Nephron (organoid): Measurements from ENCODE around the gene SMYD4.
A peak's percentile ranks its signal among the peaks of the same experiment; 100 is the strongest.

Source experiments
- H3K27ac Mint-ChIP-seq, 3 experiments: 2 replicates each; pipeline ENCODE4 v1.8.0; 2020; ENCODE audit warnings: mixed read lengths in 3 of 3, mild to moderate bottlenecking in 2 of 3, moderate library complexity in 1 of 3
- H3K27me3 Mint-ChIP-seq: 2 replicates; pipeline ENCODE4 v1.8.0; 2021; ENCODE audit warnings: low read depth, mild to moderate bottlenecking, moderate library complexity, mixed read lengths
- H3K36me3 Mint-ChIP-seq: 2 replicates; pipeline ENCODE4 v1.8.0; 2020; ENCODE audit warnings: low read depth, mixed read lengths
- H3K4me1 Mint-ChIP-seq: 2 replicates; pipeline ENCODE4 v1.8.0; 2020; ENCODE audit warnings: mixed read lengths
- H3K4me3 Mint-ChIP-seq, 3 experiments: 2 replicates each; pipeline ENCODE4 v1.8.0; 2020; ENCODE audit warnings: mild to moderate bottlenecking in 3 of 3, mixed read lengths in 3 of 3, moderate library complexity in 2 of 3
- H3K9me3 Mint-ChIP-seq: 2 replicates; pipeline ENCODE4 v1.8.0; 2020; ENCODE audit warnings: mixed read lengths
- TF ChIP-seq, protein P1 (sequence below), 3 experiments: fragments of 200-600 bp; sonication (generic); IDR thresholded peaks; one replicate each; pipeline ENCODE4 v1.5.0; 2021; ENCODE audit warnings: antibody characterized with exemption in 3 of 3; ENCODE audit not compliant: unreplicated experiment in 3 of 3

Gene SMYD4, protein sequence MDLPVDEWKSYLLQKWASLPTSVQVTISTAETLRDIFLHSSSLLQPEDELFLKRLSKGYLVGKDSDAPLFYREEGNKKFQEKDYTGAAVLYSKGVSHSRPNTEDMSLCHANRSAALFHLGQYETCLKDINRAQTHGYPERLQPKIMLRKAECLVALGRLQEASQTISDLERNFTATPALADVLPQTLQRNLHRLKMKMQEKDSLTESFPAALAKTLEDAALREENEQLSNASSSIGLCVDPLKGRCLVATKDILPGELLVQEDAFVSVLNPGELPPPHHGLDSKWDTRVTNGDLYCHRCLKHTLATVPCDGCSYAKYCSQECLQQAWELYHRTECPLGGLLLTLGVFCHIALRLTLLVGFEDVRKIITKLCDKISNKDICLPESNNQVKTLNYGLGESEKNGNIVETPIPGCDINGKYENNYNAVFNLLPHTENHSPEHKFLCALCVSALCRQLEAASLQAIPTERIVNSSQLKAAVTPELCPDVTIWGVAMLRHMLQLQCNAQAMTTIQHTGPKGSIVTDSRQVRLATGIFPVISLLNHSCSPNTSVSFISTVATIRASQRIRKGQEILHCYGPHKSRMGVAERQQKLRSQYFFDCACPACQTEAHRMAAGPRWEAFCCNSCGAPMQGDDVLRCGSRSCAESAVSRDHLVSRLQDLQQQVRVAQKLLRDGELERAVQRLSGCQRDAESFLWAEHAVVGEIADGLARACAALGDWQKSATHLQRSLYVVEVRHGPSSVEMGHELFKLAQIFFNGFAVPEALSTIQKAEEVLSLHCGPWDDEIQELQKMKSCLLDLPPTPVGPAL

DNA sequence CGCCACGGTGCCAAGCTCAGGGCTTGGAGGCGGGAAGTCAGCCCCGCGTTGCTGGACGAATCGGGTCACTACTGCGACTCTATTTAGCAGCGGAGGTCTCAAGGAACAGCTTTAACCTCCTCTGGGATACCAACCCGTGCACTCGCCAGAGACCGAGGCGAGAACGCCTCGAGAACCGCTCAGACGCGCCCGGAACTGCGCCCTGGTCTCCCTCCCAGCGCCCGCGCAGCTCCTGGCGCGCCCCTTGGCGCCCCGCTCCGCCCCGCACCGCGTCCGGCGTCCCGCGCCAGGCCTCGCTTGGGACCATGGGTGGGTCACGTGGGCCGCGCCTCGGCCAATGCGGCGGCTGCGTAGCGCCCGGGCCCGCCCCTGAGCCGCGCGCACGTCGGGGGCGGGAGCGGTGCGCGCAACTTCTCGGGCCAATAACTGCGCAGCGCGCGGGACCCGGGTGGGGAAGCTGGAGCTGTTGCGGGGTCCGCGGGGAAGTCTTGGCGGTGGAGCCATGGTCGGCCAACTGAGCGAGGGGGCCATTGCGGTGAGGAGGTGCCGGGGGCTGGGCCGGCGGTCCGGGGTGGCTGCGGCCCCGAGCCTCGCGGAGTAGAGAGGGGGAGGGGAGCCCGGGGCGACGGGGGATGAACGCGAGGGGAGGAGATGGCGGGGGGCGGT is at the start of gene SMYD4, which contains the start of gene RPA1:
Gene SMYD4, minus strand, starts transcription at position 311 of the 666 bp plus-strand sequence. CDS start 1,908 bp downstream, outside the sequence.
Gene RPA1, plus strand, starts transcription at position 414 of the 666 bp plus-strand sequence. Its CDS starts 89 bp downstream, at position 503.
- Mint-ChIP-seq H3K4me1 (peaks cover 24% of the 10 kb centered on the region), H3K9me3 (no peaks in the 10 kb centered on the region), H3K36me3 (peaks cover 27% of the 10 kb centered on the region), H3K27ac (peak within 1 kb of the TSS; percentile 40 to 86 (median 81)), H3K4me3 (peak within 1 kb of the TSS; percentile 91 to 97 (median 95)), H3K27me3 (no peaks in the 10 kb centered on the region)
- TF ChIP-seq, protein P1, sequence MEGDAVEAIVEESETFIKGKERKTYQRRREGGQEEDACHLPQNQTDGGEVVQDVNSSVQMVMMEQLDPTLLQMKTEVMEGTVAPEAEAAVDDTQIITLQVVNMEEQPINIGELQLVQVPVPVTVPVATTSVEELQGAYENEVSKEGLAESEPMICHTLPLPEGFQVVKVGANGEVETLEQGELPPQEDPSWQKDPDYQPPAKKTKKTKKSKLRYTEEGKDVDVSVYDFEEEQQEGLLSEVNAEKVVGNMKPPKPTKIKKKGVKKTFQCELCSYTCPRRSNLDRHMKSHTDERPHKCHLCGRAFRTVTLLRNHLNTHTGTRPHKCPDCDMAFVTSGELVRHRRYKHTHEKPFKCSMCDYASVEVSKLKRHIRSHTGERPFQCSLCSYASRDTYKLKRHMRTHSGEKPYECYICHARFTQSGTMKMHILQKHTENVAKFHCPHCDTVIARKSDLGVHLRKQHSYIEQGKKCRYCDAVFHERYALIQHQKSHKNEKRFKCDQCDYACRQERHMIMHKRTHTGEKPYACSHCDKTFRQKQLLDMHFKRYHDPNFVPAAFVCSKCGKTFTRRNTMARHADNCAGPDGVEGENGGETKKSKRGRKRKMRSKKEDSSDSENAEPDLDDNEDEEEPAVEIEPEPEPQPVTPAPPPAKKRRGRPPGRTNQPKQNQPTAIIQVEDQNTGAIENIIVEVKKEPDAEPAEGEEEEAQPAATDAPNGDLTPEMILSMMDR (IDR thresholded peaks at IDR 0.05; ENCODE audit: unreplicated experiment in 3 of 3) = no peak

DNA sequence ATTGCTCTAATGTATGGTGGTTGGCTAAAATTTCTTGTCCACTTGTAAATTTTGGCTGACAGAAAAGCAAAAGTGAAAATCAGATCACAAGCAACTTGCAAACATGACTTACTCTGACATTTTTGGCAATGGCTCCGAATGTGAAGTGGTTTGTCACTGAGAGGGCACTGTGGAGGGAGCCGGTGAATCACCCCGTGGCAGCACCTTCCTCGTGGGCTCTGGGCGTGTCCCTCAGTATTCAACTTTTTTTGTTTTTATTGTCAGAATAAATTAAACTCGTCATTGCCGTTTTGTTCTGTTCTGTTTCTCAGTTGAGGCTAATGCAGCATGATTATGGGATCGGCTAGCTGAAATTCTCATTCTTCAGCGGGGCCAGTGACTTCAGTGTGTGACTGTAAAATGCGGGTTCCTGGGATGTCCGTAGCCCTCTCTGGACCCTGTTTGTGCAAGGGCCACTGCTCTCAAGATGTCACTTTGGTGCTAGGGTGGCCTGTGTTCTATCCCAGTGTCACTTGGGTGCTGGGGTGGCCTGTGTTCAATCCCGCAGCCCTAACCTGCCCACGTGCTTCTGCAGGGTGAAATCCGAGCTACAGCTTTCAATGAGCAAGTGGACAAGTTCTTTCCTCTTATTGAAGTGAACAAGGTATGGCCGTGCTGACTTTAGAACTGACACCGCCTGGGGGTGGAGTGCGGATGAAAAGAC is 48.9 kb upstream of the SMYD4 start:
- Mint-ChIP-seq H3K4me1 (no peaks in the 10 kb centered on the region), H3K27me3 (no peaks in the 10 kb centered on the region), H3K27ac (no peak overlapping the region), H3K9me3 (no peaks in the 10 kb centered on the region), H3K4me3 (no peak overlapping the region), H3K36me3 (peaks cover 75% of the 10 kb centered on the region)
- TF ChIP-seq, protein P1 (IDR thresholded peaks at IDR 0.05; ENCODE audit: unreplicated experiment in 3 of 3) = no peak

DNA sequence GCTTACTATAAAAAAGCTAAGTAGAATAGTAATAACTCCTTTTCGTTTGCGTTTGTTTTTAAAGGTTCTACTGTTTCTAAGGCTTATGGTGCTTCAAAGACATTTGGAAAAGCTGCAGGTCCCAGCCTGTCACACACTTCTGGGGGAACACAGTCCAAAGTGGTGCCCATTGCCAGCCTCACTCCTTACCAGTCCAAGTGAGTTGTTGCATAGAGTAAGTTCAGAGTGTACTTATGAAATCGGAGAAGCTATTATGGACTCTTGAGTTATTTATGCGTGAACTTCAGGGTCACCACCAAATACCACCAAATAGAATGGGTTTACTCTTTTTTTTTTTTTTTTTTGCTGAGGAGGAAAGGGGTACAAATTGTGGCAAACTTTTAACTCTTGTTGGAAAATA is 45.9 kb upstream of the SMYD4 start:
- TF ChIP-seq, protein P1 (IDR thresholded peaks at IDR 0.05; ENCODE audit: unreplicated experiment in 3 of 3) = no peak
- H3K4me3 Mint-ChIP-seq = no peak overlapping the region
- no peaks in the 10 kb centered on the region for H3K9me3 Mint-ChIP-seq
- H3K27me3 Mint-ChIP-seq = no peaks in the 10 kb centered on the region
- H3K27ac Mint-ChIP-seq = no peak overlapping the region
- no peaks in the 10 kb centered on the region for H3K4me1 Mint-ChIP-seq
- H3K36me3 Mint-ChIP-seq = peaks cover 70% of the 10 kb centered on the region

DNA sequence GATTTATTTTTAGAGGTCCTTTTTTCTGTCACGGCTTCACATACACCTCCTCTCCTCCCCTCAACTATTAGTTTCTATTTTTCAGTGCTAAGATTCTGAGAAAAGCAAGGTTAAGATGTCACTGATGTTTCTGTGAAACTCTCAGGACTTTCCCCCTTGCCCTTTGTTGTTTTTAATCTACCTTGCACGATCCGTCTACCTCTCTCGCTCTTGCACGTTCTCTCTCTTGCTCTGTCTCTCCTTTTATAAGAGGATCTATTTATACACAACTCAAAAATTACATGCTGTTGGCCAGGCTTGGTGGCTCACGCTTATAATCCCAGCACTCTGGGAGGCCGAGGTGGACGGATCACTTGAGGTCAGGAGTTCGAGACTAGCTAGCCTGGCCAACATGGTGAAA is 43.7 kb upstream of the SMYD4 start:
- Mint-ChIP-seq H3K9me3 (no peaks in the 10 kb centered on the region), H3K36me3 (peaks cover 54% of the 10 kb centered on the region), H3K27ac (no peak overlapping the region), H3K4me3 (no peak overlapping the region), H3K27me3 (no peaks in the 10 kb centered on the region), H3K4me1 (no peaks in the 10 kb centered on the region)
- TF ChIP-seq, protein P1 (IDR thresholded peaks at IDR 0.05; ENCODE audit: unreplicated experiment in 3 of 3) = no peak

DNA sequence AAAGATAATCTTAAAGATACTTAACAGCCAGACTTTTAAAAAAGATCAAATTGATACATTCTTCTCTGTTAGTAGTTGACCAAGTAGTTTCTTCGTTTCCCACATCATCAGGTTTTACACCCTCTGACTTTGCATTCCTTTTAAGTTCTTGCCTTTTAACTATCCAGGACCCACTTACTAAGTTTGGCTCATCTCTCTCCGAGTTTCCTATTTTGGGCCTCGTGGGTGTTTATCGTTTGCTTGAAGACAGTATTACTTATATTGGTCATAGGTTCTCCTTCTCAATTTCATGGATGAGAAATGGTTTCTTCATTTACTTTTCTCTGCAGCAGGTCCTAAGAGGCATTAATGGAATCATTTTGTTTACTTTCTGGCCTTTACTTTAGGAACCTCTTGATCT is 43.3 kb upstream of the SMYD4 start:
- peaks cover 55% of the 10 kb centered on the region for H3K36me3 Mint-ChIP-seq
- TF ChIP-seq, protein P1 (IDR thresholded peaks at IDR 0.05; ENCODE audit: unreplicated experiment in 3 of 3) = no peak
- no peaks in the 10 kb centered on the region for H3K4me1 Mint-ChIP-seq
- H3K4me3 Mint-ChIP-seq = no peak overlapping the region
- H3K9me3 Mint-ChIP-seq = no peaks in the 10 kb centered on the region
- H3K27me3 Mint-ChIP-seq = no peaks in the 10 kb centered on the region
- H3K27ac Mint-ChIP-seq = no peak overlapping the region
